Stomach (tissue), 9 donors: ENCODE results near the gene COL4A1. TPM values are rescaled to one million over a fixed set of nuclear protein-coding genes. Genes with fewer than 3 reads are reported as not detected.
A peak's percentile ranks its signal among the peaks of the same experiment; 100 is the strongest.

Experiments
- DNase-seq, 2 donors: peaks; one replicate each; pipeline versions ENCODE4 v3.0.0 to v3.0.0-alpha.2; 2013 to 2019
- H3K27ac ChIP-seq, 5 donors: fragments of 200-600 bp in 4 of 5; sonication (generic) in 4 of 5; one replicate each; pipeline ENCODE4 v1.5.1; 2013 to 2019; ENCODE audit warnings: mild to moderate bottlenecking in 1 of 5, moderate library complexity in 1 of 5
- H3K27me3 ChIP-seq, 3 donors: fragments of 200-600 bp; sonication (generic); one replicate each; pipeline ENCODE4 v1.5.1; 2017 to 2019; ENCODE audit warnings: mixed run types in 1 of 3
- H3K36me3 ChIP-seq, 4 donors: fragments of 200-600 bp; sonication (generic); 1 replicate in 3 of 4; 2 replicates in 1 of 4; pipeline ENCODE4 v1.5.1; 2016 to 2019
- H3K4me1 ChIP-seq, 4 donors: fragments of 200-600 bp; sonication (generic); one replicate each; pipeline ENCODE4 v1.5.1; 2016 to 2019
- H3K4me3 ChIP-seq, 4 donors: fragments of 200-600 bp; sonication (generic) in 3 of 4; one replicate each; pipeline ENCODE4 v1.5.1; 2016 to 2019; ENCODE audit warnings: mild to moderate bottlenecking in 1 of 4
- H3K9me3 ChIP-seq, 4 donors: fragments of 200-600 bp; sonication (generic); one replicate each; pipeline ENCODE4 v1.5.1; 2016 to 2019
- CTCF ChIP-seq, 7 experiments: fragments of 450-650 bp in 4 of 7; fragments of 200-600 bp in 3 of 7; sonication (generic) in 3 of 7; IDR thresholded peaks; one replicate each; pipeline ENCODE4 v1.5.1; 2016 to 2019; ENCODE audit warnings: antibody characterized with exemption in 7 of 7, control low read depth in 2 of 7, mild to moderate bottlenecking in 1 of 7
- EP300 ChIP-seq: sonication (generic); formaldehyde crosslinking; IDR thresholded peaks from one replicate; pipeline ENCODE4 v1.6.1; 2017; ENCODE audit warnings: antibody characterized with exemption
- POLR2A ChIP-seq, 4 donors: fragments of 450-650 bp; IDR thresholded peaks; one replicate each; pipeline ENCODE4 v1.6.1; 2016; ENCODE audit warnings: antibody characterized with exemption in 4 of 4, control low read depth in 2 of 4, mild to moderate bottlenecking in 1 of 4, moderate library complexity in 1 of 4
- POLR2AphosphoS5 ChIP-seq, 3 donors: sonication (generic); formaldehyde crosslinking; IDR thresholded peaks; one replicate each; pipeline ENCODE4 v1.6.1; 2016; ENCODE audit warnings: antibody characterized with exemption in 3 of 3
- WGBS, 5 donors: extraction: QIAGEN DNeasy Blood & Tissue Kit in 3 of 5; methylation state at CpG; one replicate each; pipeline versions ENCODE4 v1.1.5 to v1.1.7; 2013 to 2018; 5-methylcytosine and 5-hydroxymethylcytosine counted together
- intact Hi-C: fragments of 100-400 bp; cut with DNase I; formaldehyde crosslinking; loops from one replicate; pipeline ENCODE4 v1.15.1; 2023; ENCODE audit warnings: low total_unique reads
- polyA plus RNA-seq, 3 donors: library from polyadenylated mRNA; stranded (reverse); fragments of 200-250 nt; gene quantifications; one replicate each; pipeline ENCODE4 v1.2.3, GENCODE V29; 2013
- total RNA-seq, 5 donors: library from RNA; depleted of rRNA; stranded (reverse); fragments of >200 nt; gene quantifications; one replicate each; pipeline versions ENCODE4 v1.1.0 to v1.2.3, GENCODE V29; 2014 to 2016
- donor health status: healthy with polysubstance abuse.
- donor health status: Bipolar disorder and iron deficiency.
- donor health status: healthy.

COL4A1 gene
- total and polyA plus RNA-seq, 8 donors = 18.8 to 798 (median 133) TPM

DNA sequence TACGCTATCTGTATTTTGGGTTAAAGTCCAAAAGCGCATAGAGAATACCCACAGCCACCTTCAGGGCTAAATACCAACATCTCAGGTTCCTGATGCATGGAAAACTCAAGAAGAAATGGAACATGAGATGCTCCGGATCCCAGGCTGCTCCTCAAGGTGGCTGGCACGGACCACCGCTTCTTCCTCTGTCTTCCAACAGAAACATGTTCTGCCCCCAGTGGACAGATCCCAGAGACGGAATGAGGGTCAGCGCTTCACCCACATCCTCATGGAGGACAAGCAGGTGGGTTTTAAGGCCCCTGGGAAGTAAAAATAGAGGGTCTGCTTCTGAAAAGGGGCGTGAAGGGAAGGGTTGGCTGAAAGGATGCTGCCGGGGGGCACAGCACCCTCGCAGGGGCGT is 17.3 kb downstream of the COL4A1 start:
- Histone ChIP-seq H3K36me3 (peaks cover 0 to 5% (median 0%) of the 10 kb centered on the region in 4 donors), H3K27me3 (no peaks in the 10 kb centered on the region), H3K4me1 (peaks cover 0 to 69% (median 21%) of the 10 kb centered on the region in 4 donors), H3K27ac (peak overlapping the region in 3 of 5 donors; percentile 55 to 82 (median 62)), H3K4me3 (peak overlapping the region in 1 of 4 donors; percentile 11), H3K9me3 (no peaks in the 10 kb centered on the region)
- no peak for TF ChIP-seq POLR2AphosphoS5 (IDR thresholded peaks at IDR 0.05)
- TF ChIP-seq EP300 = no peak
- no peak for TF ChIP-seq POLR2A (IDR thresholded peaks at IDR 0.05)
- no peak for TF ChIP-seq CTCF (IDR thresholded peaks at IDR 0.05)
- DNase-seq = no peak
- WGBS, 5 donors = 87 to 93% (median 91%) methylated on average over 11 of the region's 11 CpGs
- intact Hi-C loops = no loop called here

GRCh38 chr13:110289174-110289573 is 17.8 kb downstream of the COL4A1 start:
- no peak for DNase-seq
- peaks cover 0 to 5% (median 0%) of the 10 kb centered on the region in 4 donors for H3K36me3 ChIP-seq
- peak overlapping the region in 3 of 5 donors; percentile 55 to 82 (median 62) for H3K27ac ChIP-seq
- no peak overlapping the region for H3K4me3 ChIP-seq
- intact Hi-C loops = no loop called here
- H3K9me3 ChIP-seq = no peaks in the 10 kb centered on the region
- no peak for TF ChIP-seq POLR2AphosphoS5 (IDR thresholded peaks at IDR 0.05)
- TF ChIP-seq CTCF (IDR thresholded peaks at IDR 0.05) = no peak
- TF ChIP-seq EP300 = no peak
- TF ChIP-seq POLR2A (IDR thresholded peaks at IDR 0.05) = no peak
- 84 to 92% (median 86%) methylated on average over 9 of the region's 9 CpGs for WGBS, 5 donors
- H3K27me3 ChIP-seq = no peaks in the 10 kb centered on the region
- peaks cover 2 to 69% (median 21%) of the 10 kb centered on the region in 4 donors for H3K4me1 ChIP-seq

DNA sequence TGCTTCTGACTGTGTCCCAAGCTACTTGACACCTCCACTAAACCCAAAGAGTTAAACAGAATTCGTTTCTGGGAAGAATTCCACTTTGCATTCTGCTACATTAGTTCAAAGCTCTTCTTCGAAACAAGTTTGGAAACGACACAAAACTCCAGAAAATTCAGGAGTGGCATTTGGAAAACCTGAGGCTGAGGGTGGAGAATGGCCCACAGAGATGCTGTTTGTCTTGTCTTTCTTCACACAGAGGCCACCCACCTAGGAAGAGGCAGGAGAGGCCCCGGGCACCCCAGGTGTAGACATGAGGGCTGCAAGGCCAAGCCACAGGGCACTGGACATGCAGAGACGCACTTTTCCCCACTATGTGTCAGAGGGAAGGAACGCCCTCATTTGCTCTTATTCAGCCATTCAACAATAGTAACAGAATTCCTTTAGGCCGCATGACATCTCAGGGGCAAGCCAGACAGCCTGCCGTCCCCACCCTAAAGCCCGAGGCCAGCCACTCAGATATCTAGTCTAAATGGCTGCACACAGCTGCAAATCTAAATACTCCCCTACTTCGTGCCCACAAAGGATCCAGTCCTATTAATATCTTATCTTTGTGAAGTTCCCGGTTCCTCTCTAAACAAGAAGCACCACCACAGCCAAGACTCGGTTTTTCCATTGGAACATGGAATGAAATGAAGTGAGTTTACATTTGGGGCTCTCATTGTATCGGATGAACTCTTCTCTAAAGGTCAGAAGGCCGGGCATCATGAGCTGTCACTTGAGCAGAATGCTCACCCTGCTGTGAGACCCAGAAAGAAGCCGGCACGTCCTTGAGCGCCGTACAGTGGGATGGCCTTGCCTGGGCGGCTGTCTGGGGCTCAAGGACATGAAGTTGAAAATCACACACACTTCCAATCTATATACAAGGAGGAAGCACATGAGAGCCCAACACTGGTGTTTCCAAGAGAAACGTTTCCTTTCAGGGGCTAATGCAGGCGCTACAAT is 19.8 kb downstream of the COL4A1 start:
- H3K4me3 ChIP-seq = no peak overlapping the region
- H3K27ac ChIP-seq = peak overlapping the region in 4 of 5 donors; percentile 46 to 76 (median 48)
- no peaks in the 10 kb centered on the region for H3K9me3 ChIP-seq
- no peak for TF ChIP-seq EP300
- no peak for TF ChIP-seq POLR2AphosphoS5 (IDR thresholded peaks at IDR 0.05)
- TF ChIP-seq CTCF (IDR thresholded peaks at IDR 0.05) = no peak
- H3K4me1 ChIP-seq = peaks cover 7 to 72% (median 22%) of the 10 kb centered on the region in 4 donors
- intact Hi-C loops = no loop called here
- H3K36me3 ChIP-seq = peaks cover 0 to 5% (median 0%) of the 10 kb centered on the region in 4 donors
- no peaks in the 10 kb centered on the region for H3K27me3 ChIP-seq
- 55 to 61% (median 57%) methylated on average over 21 of the region's 21 CpGs for WGBS, 5 donors
- DNase-seq = no peak

DNA sequence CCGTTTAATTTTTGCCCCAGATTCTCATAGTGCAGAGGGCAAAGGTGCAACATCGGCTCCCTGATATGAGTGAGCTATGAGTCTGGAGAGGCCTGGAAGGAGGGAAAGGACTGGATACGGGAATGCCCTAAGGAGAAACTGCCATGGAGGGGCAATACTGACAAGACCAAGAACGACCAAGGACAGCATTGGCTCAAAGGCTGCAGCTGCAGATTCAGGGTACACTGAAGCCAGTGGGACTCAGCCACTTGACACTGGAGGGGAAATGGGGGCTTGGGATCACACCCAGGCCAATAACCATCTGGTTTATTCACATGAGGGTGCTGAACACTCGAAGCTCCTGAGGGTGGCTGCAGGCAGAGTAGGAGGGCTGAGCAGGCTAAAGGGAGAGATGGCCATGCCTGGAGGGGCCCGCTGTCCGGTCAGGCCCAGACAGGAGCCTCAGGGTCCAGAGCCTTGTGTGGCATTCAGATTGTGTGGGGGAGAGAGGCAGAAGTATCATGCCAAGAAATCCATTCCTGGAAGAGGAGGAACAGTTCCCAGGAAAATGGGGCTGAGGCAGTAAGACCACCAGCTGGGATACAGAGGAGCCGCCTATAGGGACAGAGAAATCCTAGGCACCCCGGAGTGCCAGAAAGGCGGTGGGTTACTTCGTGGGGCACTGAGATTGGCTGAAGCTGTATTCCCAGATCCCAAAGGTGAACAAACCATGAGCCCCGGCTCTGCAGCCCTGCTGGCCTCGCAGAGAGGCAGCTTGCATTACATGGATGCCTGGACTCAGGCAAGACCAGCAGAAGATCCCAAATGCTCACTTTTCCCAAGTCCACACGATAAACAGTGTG is 20.7 kb downstream of the COL4A1 start:
- Histone ChIP-seq H3K27me3 (no peaks in the 10 kb centered on the region), H3K36me3 (peaks cover 0 to 5% (median 0%) of the 10 kb centered on the region in 4 donors), H3K4me1 (peaks cover 7 to 75% (median 27%) of the 10 kb centered on the region in 4 donors), H3K27ac (peak overlapping the region in 4 of 5 donors; percentile 46 to 76 (median 48)), H3K4me3 (no peak overlapping the region), H3K9me3 (no peaks in the 10 kb centered on the region)
- intact Hi-C loops = no loop called here
- WGBS, 5 donors = 63 to 79% (median 74%) methylated on average over 14 of the region's 14 CpGs
- TF ChIP-seq POLR2A (IDR thresholded peaks at IDR 0.05) (no peak), EP300 (no peak), CTCF (IDR thresholded peaks at IDR 0.05) (no peak), POLR2AphosphoS5 (IDR thresholded peaks at IDR 0.05) (no peak)
- no peak for DNase-seq
